GM08714 (cell line): Measurements from ENCODE around the gene SPPL2B.

Source experiments
- H3K4me3 ChIP-seq: fragments of 200-500 bp; sonication (Bioruptor generic); 2 replicates; pipeline ENCODE4 v1.5.1; 2014; ENCODE audit warnings: mild to moderate bottlenecking, low read length, inconsistent platforms
- ZNF274 ChIP-seq: IDR thresholded peaks from 2 replicates; pipeline ENCODE4 v1.6.1; 2012; ENCODE audit warnings: mild to moderate bottlenecking, low read depth, low read length

The SPPL2B gene

GRCh38 chr19:2356036-2356646 lies 27.7 kb downstream of the SPPL2B start:
- H3K4me3 ChIP-seq, result no peak overlapping the region
- TF ChIP-seq ZNF274, result no peak

DNA sequence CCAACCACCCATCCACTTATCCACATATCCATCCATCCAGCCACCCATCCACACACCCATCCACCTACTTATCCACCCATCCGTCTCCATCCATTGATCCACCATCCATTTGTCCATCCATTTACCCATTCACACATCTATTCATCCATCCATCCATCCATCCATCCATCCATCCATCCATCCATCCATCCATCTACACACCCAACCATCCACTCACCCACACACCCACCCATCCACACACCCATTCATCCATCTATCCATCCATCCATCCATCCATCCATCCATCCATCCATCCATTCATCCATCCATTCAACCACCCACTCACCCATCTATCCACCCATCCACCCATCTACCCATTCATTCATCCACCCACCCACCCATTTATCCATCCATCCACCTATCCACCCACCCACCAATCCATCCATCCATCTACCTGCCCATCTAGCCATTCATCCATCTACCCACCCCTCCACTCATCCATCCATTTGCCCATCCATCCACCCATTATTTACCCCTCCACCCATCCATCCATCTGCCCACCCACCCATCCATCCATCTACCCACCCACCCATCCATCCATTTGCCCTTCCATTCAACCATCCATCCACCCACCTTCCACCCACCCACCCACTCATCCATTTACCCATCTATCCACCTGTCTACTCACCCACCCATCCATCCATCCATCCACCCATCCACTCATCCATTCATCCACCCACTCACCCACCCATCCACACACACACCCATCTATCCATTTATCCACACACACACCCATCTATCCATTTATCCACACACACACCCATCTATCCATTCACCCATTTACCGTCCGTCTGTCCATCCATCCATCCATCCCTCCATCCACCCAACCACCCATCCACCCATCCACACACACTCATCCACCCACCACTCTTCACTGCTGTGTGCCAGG lies 29.1 kb downstream of the SPPL2B start:
- no peak for TF ChIP-seq ZNF274
- H3K4me3 ChIP-seq, result no peak overlapping the region

DNA sequence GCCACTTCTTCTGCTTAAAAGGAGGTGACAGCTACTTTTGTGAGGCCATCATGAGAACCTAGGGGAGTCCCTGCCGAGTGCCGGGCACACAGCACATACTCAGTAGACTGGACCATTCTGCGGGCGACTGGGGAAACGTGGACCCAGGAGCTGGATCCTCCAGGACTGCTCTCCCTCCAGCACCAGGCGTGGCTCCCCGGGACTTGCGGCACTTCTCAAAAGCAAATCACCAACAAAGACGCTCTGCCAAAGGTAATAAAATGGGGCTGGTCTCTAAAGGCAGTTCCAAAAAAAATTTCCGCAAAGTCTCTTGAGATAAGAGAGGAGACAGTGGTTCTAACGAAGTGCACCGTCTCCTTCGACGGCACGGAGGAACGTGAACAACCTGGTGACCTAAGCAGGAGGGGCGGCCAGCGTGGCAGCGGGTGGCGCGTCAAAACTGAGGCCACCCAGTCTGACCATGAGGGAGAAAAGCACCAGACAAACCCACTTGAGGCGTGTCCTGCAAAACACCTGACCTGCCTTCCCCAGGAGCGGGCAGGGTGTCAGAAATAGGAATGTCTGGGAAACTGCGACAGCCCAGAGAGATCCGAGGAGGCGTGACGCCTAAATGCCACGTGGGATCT lies 30.2 kb downstream of the SPPL2B start:
- no peak for TF ChIP-seq ZNF274
- H3K4me3 ChIP-seq, result no peak overlapping the region

DNA sequence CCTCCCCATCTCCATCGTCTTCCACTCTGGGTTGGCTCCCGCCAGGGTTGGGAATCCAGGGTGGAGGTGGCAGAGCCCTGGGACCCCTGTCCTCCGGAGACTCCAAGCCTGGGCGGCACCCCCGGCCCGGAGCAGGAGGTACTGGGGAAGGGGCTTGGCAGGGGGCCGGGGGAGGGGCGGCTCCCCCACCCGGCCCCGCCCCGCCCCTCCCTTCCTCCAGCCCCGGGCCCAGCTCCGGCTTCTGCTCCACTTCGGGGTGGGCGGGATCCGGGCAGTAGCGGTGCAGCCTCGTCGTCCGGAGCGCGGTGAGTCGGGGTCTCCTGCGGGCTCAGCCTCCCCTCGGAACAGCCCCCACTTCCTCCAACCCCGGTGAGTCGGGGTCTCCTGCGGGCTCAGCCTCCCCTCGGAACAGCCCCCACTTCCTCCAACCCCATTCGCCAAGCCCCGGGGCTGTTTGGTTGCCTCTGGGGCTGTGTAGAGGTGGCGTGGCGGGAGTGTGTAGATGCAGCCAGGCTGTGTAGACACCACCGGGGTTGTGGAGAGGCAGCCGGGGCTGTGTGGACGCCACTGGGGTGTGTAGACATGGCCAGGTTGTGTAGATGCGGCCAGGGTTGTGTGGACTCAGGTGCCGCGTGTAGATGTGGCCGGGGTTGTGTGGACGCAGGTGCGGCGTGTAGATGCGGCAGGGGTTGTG lies 31.7 kb downstream of the SPPL2B start, which contains the start of gene TMPRSS9:
TSS of gene TMPRSS9 (plus strand) at position 274 of the 694 bp plus-strand sequence. CDS start 29,521 bp downstream, outside the sequence.
- H3K4me3 ChIP-seq, result no peak within 1 kb of the TSS
- TF ChIP-seq ZNF274, result no peak

DNA sequence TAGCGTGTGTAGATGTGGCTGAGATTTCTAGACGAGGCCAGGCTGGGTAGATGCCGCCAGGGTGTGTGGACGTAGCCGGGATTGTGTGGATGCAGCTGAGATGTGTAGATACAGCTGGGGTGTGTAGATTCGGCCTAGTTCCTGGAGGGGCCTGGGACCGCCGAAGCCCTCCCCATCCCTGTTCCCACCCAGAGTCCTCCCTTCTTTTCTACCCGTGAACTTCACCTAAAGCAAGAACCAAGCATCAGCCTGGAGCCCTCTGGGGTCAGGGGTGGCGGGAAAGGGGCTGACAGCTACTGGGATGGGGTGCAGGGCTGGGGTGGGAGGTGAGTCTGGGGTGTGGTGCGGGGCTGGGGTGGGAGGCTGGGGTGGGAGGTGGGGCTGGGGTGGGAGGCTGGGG lies 32.3 kb downstream of the SPPL2B start:
- no peak for TF ChIP-seq ZNF274
- H3K4me3 ChIP-seq, result no peak overlapping the region

DNA sequence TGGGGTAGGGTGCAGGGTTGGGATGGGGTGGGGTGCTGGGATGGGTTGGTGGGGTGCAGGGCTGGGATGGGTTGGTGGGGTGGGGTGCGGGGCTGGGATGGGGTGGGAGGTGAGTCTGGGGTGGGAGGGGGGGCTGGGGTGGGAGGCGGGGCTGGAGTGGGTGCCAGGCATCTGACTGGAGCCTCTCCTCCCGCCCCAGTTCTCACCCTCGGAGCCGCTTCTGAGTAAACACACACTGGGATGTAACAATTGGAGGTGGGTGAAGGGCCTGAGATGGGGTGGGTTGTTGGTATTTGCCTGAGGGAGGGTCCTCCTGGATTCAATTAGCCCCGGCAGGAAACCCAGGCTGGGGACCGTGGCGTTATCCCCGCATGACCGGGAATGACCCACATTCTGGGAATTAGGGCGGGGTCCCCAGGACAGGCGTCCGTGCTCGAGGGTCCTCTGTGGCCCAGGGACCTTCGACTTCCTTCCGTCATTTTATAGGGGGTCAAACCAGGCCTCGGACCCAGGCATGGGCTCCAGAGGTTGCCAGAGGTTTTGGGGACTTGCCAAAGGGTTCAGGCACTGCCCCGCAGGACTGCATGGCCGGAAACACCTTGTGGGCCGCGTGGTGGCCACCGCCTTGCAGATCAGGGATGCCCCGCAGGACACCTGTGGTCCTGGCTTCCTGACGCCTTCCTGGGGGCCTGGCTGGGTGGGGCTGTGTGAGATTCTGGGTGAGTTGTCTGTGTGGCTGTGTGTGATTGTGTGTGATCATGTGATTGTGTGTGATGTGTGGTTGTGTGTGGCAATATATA lies 33.0 kb downstream of the SPPL2B start:
- H3K4me3 ChIP-seq, result no peak overlapping the region
- no peak for TF ChIP-seq ZNF274

DNA sequence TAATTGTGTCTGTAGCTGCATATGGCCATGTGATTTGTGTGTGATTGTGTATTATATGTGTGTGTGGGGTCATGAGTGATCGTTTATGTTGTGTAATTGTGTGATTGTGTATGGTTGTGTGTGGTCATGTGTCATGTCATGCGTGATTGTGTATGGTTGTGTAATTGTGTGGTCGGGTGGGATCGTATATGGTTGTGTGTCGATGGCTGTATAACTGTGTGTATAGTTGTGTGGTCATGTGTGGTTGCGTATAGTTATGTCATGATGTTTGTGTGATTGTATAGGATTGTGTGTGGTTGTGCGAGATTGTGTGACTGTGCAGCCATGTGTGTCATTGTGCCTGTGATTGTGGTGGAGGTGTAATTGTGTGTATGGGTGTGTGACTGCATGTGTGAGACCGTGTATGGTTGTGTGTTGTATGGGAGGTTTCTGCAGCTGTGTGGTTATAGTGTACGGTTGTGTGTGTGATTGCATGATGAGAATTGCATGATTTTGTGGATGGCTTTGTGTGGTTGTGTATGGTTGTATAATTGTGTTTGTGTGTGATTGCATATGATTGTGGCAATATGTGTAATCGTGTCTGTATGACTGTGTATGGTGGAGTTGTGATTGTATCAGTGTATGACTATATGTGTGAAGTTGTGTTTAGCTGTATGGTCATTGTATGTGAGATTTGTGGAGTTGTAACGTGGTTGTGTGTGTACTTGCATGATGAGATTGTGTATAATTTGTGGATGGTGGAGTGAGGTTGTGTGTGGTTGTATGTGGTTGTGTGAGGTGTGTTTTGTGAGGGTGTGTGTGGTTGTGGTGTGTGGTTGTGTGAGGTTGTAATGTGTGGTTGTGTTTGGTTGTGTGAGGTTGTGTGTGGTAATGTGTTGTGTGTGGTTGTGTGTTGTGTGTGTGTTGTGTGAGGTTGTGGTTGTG lies 33.8 kb downstream of the SPPL2B start:
- TF ChIP-seq ZNF274, result no peak
- H3K4me3 ChIP-seq, result no peak overlapping the region

DNA sequence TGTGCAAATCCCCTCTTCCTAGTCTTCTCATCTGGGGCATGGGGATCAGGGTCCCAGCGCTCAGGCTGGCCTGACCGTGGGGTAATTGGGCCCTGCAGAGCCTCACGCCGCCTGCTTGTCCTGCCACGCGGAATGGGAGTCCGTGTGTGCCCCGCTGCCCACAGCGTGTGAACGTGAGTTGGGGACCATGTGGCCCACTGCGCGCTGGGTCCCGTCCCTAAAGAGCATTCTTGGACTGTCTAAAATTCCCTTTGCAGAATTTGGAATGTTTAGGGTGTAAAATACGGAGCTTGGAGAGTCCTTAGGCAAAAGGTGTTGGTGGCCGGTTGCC lies 34.5 kb downstream of the SPPL2B start:
- no peak overlapping the region for H3K4me3 ChIP-seq
- no peak for TF ChIP-seq ZNF274

- H3K4me3 ChIP-seq, result no peak overlapping the region
- TF ChIP-seq ZNF274, result no peak
Observed at GRCh38 chr19:2363419-2363818, 34.9 kb downstream of the SPPL2B start.

- no peak overlapping the region for H3K4me3 ChIP-seq
Observed at GRCh38 chr19:2365201-2365970, 36.9 kb downstream of the SPPL2B start.

GRCh38 chr19:2371656-2372055 lies 43.2 kb downstream of the SPPL2B start:
- TF ChIP-seq ZNF274, result no peak

More at GRCh38 chr19:2365201-2365970, 36.9 kb downstream of the SPPL2B start:
- TF ChIP-seq ZNF274, result no peak

GRCh38 chr19:2372076-2372612 lies 43.7 kb downstream of the SPPL2B start:
- H3K4me3 ChIP-seq, result no peak overlapping the region
- TF ChIP-seq ZNF274, result no peak

More at GRCh38 chr19:2371656-2372055, 43.2 kb downstream of the SPPL2B start:
- no peak overlapping the region for H3K4me3 ChIP-seq
